ENCODE results near the gene PRSS56.

PRSS56 gene

DNA sequence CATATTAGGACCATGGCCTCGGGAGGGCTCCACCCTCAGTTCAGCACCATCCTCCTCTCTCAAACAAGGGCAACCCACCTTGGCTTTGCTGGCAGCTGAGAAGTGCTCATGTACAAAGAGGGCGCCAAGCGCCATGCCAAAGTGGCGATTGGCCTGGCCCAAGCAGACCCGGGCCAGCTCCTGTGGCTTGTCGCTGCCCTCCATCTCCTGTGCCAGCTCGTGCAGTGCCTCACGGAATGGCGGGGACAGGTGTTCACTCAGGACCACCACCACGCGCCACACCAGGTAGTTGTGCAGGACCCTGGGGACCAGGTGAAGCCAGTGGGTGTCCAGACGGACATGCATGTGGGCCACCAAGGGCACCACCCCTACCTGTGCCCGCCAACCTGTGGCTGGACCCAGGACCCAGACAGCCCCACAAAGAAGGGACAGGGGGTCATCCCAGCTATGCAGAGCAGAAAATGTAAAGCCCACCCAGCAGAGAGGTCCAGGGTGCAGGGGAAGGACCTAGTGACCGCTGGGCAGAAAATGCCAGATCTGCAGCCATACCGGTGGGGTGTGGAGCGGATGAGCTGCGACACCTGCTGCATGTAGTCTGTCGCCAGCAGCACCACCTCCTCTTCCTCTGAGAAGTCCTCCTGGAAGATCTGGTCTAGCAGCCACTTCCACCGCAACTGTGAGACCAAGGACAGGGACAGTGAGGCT lies 36.1 kb upstream of the PRSS56 start:
- DNase-seq (ENCODE audit: low read depth), result no peak
- TF ChIP-seq, protein P1, sequence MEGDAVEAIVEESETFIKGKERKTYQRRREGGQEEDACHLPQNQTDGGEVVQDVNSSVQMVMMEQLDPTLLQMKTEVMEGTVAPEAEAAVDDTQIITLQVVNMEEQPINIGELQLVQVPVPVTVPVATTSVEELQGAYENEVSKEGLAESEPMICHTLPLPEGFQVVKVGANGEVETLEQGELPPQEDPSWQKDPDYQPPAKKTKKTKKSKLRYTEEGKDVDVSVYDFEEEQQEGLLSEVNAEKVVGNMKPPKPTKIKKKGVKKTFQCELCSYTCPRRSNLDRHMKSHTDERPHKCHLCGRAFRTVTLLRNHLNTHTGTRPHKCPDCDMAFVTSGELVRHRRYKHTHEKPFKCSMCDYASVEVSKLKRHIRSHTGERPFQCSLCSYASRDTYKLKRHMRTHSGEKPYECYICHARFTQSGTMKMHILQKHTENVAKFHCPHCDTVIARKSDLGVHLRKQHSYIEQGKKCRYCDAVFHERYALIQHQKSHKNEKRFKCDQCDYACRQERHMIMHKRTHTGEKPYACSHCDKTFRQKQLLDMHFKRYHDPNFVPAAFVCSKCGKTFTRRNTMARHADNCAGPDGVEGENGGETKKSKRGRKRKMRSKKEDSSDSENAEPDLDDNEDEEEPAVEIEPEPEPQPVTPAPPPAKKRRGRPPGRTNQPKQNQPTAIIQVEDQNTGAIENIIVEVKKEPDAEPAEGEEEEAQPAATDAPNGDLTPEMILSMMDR (conservative IDR thresholded peaks at IDR 0.05; ENCODE audit: control insufficient read depth, insufficient read depth, low read depth, low read length), result no peak
- H3K4me3 ChIP-seq (ENCODE audit: control insufficient read depth, low read depth, low read length), result no peak overlapping the region

- TF ChIP-seq, protein P1 (conservative IDR thresholded peaks at IDR 0.05; ENCODE audit: control insufficient read depth, insufficient read depth, low read depth, low read length), result no peak
- no peak for DNase-seq (ENCODE audit: low read depth)
- H3K4me3 ChIP-seq (ENCODE audit: control insufficient read depth, low read depth, low read length), result no peak overlapping the region
Observed at GRCh38 chr2:232484628-232485347, 35.4 kb upstream of the PRSS56 start.

GRCh38 chr2:232485348-232485756 lies 34.8 kb upstream of the PRSS56 start:
- no peak overlapping the region for H3K4me3 ChIP-seq (ENCODE audit: control insufficient read depth, low read depth, low read length)
- TF ChIP-seq, protein P1 (conservative IDR thresholded peaks at IDR 0.05; ENCODE audit: control insufficient read depth, insufficient read depth, low read depth, low read length), result no peak
- DNase-seq (ENCODE audit: low read depth), result no peak

- H3K4me3 ChIP-seq (ENCODE audit: control insufficient read depth, low read depth, low read length), result no peak overlapping the region
- TF ChIP-seq, protein P1 (conservative IDR thresholded peaks at IDR 0.05; ENCODE audit: control insufficient read depth, insufficient read depth, low read depth, low read length), result no peak
Observed at GRCh38 chr2:232485757-232486557, 34.2 kb upstream of the PRSS56 start.

GRCh38 chr2:232486558-232487384 lies 33.4 kb upstream of the PRSS56 start:
- DNase-seq (ENCODE audit: low read depth), result no peak

More at GRCh38 chr2:232485757-232486557, 34.2 kb upstream of the PRSS56 start:
- no peak for DNase-seq (ENCODE audit: low read depth)

More at GRCh38 chr2:232486558-232487384, 33.4 kb upstream of the PRSS56 start:
- no peak overlapping the region for H3K4me3 ChIP-seq (ENCODE audit: control insufficient read depth, low read depth, low read length)
- TF ChIP-seq, protein P1 (conservative IDR thresholded peaks at IDR 0.05; ENCODE audit: control insufficient read depth, insufficient read depth, low read depth, low read length), result no peak
